ENCODE measurements around the gene ANKMY1.

- TF ChIP-seq CEBPB (IDR thresholded peaks at IDR 0.05; ENCODE audit: low read depth) (no peak), POLR2A (IDR thresholded peaks at IDR 0.05; ENCODE audit: borderline replicate concordance, extremely low read depth, insufficient read depth, insufficient read length) (no peak), SRF (IDR thresholded peaks at IDR 0.05; ENCODE audit: low read depth) (no peak), SIN3A (IDR thresholded peaks at IDR 0.05; ENCODE audit: low read depth) (no peak)
- TF ChIP-seq, protein P1, sequence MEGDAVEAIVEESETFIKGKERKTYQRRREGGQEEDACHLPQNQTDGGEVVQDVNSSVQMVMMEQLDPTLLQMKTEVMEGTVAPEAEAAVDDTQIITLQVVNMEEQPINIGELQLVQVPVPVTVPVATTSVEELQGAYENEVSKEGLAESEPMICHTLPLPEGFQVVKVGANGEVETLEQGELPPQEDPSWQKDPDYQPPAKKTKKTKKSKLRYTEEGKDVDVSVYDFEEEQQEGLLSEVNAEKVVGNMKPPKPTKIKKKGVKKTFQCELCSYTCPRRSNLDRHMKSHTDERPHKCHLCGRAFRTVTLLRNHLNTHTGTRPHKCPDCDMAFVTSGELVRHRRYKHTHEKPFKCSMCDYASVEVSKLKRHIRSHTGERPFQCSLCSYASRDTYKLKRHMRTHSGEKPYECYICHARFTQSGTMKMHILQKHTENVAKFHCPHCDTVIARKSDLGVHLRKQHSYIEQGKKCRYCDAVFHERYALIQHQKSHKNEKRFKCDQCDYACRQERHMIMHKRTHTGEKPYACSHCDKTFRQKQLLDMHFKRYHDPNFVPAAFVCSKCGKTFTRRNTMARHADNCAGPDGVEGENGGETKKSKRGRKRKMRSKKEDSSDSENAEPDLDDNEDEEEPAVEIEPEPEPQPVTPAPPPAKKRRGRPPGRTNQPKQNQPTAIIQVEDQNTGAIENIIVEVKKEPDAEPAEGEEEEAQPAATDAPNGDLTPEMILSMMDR (IDR thresholded peaks at IDR 0.05 in 2 of 3, conservative IDR thresholded peaks at IDR 0.05 in 1 of 3; ENCODE audit: borderline replicate concordance in 1 of 3, insufficient read depth in 1 of 3, low read depth in 2 of 3, low read length in 2 of 3), result no peak
These were observed 32.2 kb upstream of the ANKMY1 start for GRCh38 chr2:240589850-240590525.

All from HCT116 (cell line).